Measurements from ENCODE around the gene LASP1. TPM values are rescaled to one million over a fixed set of nuclear protein-coding genes. Genes with fewer than 3 reads are reported as not detected.

Gene LASP1
- total RNA-seq, 1 experiment from 2014 or later, result 78.3 TPM

DNA sequence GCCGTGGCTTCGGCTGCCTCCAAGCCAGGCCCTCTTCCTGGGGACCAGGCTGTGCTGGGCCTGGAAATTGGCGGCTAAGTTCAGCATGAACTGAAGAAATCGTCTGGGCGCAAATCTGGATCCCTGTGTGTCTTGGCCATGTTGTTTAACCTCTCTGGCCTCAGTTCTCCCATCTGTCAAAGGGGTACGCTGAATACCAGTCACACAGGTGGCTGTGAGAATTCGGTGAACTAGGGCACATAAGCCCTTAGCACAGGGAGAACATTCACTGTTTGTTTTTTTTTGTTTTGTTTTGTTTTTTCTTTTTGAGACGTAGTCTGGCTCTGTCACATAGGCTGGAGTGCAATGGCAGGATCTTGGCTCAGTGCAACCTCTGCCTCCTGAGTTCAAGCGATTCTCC lies 19.0 kb downstream of the LASP1 start:
- H3K4me3 ChIP-seq (ENCODE audit: low read depth, low read length, poor library complexity, severe bottlenecking), result no peak overlapping the region
- intact Hi-C loops (cut with micrococcal nuclease; ENCODE audit: unreplicated experiment), result no loop called here
- CTCF ChIA-PET, result no interaction called here
- no TSS peak for BruUV-seq (replicated peaks)
- H3K4me1 ChIP-seq (ENCODE audit: insufficient read depth, low read length, poor library complexity, severe bottlenecking), result peaks cover 6% of the 10 kb centered on the region
- no peak for DNase-seq (ENCODE audit: low spot score)
- POLR2A ChIA-PET (ENCODE audit: low non-redundant PET), result no interaction called here
- TF ChIP-seq, protein P1, sequence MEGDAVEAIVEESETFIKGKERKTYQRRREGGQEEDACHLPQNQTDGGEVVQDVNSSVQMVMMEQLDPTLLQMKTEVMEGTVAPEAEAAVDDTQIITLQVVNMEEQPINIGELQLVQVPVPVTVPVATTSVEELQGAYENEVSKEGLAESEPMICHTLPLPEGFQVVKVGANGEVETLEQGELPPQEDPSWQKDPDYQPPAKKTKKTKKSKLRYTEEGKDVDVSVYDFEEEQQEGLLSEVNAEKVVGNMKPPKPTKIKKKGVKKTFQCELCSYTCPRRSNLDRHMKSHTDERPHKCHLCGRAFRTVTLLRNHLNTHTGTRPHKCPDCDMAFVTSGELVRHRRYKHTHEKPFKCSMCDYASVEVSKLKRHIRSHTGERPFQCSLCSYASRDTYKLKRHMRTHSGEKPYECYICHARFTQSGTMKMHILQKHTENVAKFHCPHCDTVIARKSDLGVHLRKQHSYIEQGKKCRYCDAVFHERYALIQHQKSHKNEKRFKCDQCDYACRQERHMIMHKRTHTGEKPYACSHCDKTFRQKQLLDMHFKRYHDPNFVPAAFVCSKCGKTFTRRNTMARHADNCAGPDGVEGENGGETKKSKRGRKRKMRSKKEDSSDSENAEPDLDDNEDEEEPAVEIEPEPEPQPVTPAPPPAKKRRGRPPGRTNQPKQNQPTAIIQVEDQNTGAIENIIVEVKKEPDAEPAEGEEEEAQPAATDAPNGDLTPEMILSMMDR (conservative IDR thresholded peaks at IDR 0.05; ENCODE audit: low read depth, low read length), result no peak
- no peak for TF ChIP-seq EZH2 (IDR thresholded peaks at IDR 0.05; ENCODE audit: borderline replicate concordance, low read depth, low read length, poor library complexity, severe bottlenecking)
- H3K27ac ChIP-seq (ENCODE audit: low read depth, low read length, poor library complexity, severe bottlenecking), result no peak overlapping the region
- H3K36me3 ChIP-seq (ENCODE audit: insufficient read depth, low read length, poor library complexity, severe bottlenecking), result peaks cover 5% of the 10 kb centered on the region
- H3K27me3 ChIP-seq (replicated peaks; ENCODE audit: insufficient read depth, low read depth, low read length, poor library complexity), result no peaks in the 10 kb centered on the region
- H3K9me3 ChIP-seq (ENCODE audit: low read depth, low read length, poor library complexity, severe bottlenecking), result no peaks in the 10 kb centered on the region

DNA sequence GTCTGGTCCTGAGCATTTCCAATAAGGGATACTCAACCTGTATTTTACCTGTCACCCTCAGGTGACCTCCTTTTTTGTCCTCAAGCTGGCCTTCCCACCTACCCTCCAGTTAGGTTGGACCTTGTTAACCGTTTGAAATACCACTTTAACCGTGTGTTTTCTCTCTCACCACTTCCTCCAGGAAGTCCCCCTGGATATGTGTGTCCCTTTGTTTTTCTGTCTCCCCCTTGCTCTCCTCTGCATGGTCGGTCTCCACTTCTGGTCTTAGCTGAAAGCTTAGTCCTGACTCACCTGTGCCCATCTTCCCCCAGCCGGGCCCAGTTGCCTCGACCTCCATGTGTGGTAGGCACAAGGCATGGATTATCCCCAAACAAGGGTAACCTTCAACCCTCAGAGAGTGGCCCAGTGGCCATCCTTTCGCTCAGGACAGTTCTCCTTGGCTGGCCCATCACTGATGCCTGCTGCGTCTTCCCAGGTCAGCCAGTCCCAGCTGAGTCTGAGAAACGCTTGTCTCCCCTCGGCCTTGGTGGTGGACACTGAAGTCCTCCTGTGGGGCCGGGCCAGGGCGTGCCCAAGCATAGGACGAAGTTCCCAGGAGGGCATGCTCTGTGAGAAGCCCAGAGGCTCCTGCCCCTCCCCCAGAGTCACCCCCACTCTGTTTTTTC lies 20.0 kb downstream of the LASP1 start:
- no TSS peak for BruUV-seq (replicated peaks)
- Histone ChIP-seq H3K36me3 (ENCODE audit: insufficient read depth, low read length, poor library complexity, severe bottlenecking) (peaks cover 5% of the 10 kb centered on the region), H3K4me3 (ENCODE audit: low read depth, low read length, poor library complexity, severe bottlenecking) (no peak overlapping the region), H3K27ac (ENCODE audit: low read depth, low read length, poor library complexity, severe bottlenecking) (no peak overlapping the region), H3K4me1 (ENCODE audit: insufficient read depth, low read length, poor library complexity, severe bottlenecking) (peaks cover 6% of the 10 kb centered on the region), H3K9me3 (ENCODE audit: low read depth, low read length, poor library complexity, severe bottlenecking) (no peaks in the 10 kb centered on the region), H3K27me3 (replicated peaks; ENCODE audit: insufficient read depth, low read depth, low read length, poor library complexity) (no peaks in the 10 kb centered on the region)
- POLR2A ChIA-PET (ENCODE audit: low non-redundant PET), result no interaction called here
- CTCF ChIA-PET, result no interaction called here
- DNase-seq (ENCODE audit: low spot score), result no peak
- TF ChIP-seq, protein P1 (conservative IDR thresholded peaks at IDR 0.05; ENCODE audit: low read depth, low read length), result no peak
- TF ChIP-seq EZH2 (IDR thresholded peaks at IDR 0.05; ENCODE audit: borderline replicate concordance, low read depth, low read length, poor library complexity, severe bottlenecking), result no peak
- intact Hi-C loops (cut with micrococcal nuclease; ENCODE audit: unreplicated experiment), result no loop called here

DNA sequence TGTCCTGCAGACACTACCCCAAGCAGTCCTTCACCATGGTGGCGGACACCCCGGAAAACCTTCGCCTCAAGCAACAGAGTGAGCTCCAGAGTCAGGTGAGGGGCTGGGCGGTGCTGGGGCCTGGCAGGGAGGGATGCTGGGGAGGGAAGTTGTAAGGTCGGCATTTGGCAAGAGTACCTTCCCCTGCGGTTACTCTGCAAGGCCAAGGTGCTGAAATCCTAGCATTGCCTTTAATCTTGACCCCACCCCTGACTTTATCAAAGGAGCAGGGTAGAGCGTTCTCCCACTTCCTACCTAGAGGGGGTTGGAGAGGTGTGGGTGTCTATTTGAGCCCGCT lies 20.5 kb downstream of the LASP1 start:
- peaks cover 5% of the 10 kb centered on the region for H3K36me3 ChIP-seq (ENCODE audit: insufficient read depth, low read length, poor library complexity, severe bottlenecking)
- H3K4me3 ChIP-seq (ENCODE audit: low read depth, low read length, poor library complexity, severe bottlenecking), result no peak overlapping the region
- no peak overlapping the region for H3K27ac ChIP-seq (ENCODE audit: low read depth, low read length, poor library complexity, severe bottlenecking)
- H3K27me3 ChIP-seq (replicated peaks; ENCODE audit: insufficient read depth, low read depth, low read length, poor library complexity), result no peaks in the 10 kb centered on the region
- no TSS peak for BruUV-seq (replicated peaks)
- TF ChIP-seq EZH2 (IDR thresholded peaks at IDR 0.05; ENCODE audit: borderline replicate concordance, low read depth, low read length, poor library complexity, severe bottlenecking), result no peak
- TF ChIP-seq, protein P1 (conservative IDR thresholded peaks at IDR 0.05; ENCODE audit: low read depth, low read length), result no peak
- intact Hi-C loops (cut with micrococcal nuclease; ENCODE audit: unreplicated experiment), result no loop called here
- POLR2A ChIA-PET (ENCODE audit: low non-redundant PET), result no interaction called here
- H3K4me1 ChIP-seq (ENCODE audit: insufficient read depth, low read length, poor library complexity, severe bottlenecking), result peaks cover 4% of the 10 kb centered on the region
- no peak for DNase-seq (ENCODE audit: low spot score)
- H3K9me3 ChIP-seq (ENCODE audit: low read depth, low read length, poor library complexity, severe bottlenecking), result no peaks in the 10 kb centered on the region
- CTCF ChIA-PET, result no interaction called here
